ENCODE data around the gene MRPS5.

DNA sequence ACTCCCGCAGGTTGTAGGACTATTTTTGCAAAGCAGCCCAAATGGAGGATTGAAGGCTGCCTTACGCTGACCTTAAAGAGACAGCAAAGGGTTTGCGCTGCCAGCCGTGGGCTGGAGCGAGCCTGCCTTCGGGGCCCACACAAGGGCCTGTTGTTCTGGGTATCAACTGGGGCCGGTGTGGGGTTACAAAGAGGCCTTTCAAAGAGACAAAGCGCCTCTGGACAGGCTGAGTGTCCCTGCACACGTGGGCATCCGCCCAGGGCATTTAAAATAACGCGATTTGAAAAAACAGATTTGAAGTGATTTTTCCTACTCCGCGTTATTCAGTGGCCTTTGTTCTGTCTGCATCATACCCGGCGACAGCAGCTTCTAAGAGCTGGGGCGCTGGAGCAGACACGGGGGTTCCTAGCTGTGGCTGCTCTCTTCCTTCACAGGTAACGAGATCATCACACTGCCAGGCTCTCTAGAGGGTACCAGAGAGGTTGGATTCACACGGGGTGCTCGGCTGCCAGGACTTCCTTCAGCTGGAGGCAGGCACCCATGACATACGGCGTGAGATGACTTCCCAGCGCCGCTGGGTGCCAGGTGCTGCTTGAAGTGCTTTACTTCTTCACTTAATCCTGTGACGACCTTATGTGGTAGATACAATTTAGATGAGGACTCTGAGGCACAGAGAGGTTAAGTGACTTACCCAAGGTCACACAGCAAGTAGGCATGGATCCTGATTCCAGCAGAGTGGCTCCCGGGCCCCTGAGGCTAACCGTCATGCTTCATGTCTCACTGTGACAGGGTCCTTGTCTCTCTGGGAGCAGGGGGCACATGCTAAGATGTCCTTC lies 63.9 kb downstream of the MRPS5 start:
- TF ChIP-seq POLR2A (IDR thresholded peaks at IDR 0.05; ENCODE audit: low read depth, low read length) = no peak
- no peak for TF ChIP-seq POLR2AphosphoS5 (IDR thresholded peaks at IDR 0.05; ENCODE audit: low read depth, low read length)
